Measurements from ENCODE around the gene AHCYL2. TPM values are rescaled to one million over a fixed set of nuclear protein-coding genes. Genes with fewer than 3 reads are reported as not detected.
"Not testable (repeated sequence)": the region's sequence is repeated elsewhere in the genome, so short reads cannot be mapped to it uniquely, and the experiment has no call there.

Gene AHCYL2
- polyA plus RNA-seq, 3 donors = 25.6 to 35.0 (median 26.5) TPM

- DNase-seq (ENCODE audit: extremely low read depth in 1 of 11, low read depth in 9 of 11, low spot score in 4 of 11) = no peak
Observed at GRCh38 chr7:129317450-129317849, 92.6 kb downstream of the AHCYL2 start.

DNA sequence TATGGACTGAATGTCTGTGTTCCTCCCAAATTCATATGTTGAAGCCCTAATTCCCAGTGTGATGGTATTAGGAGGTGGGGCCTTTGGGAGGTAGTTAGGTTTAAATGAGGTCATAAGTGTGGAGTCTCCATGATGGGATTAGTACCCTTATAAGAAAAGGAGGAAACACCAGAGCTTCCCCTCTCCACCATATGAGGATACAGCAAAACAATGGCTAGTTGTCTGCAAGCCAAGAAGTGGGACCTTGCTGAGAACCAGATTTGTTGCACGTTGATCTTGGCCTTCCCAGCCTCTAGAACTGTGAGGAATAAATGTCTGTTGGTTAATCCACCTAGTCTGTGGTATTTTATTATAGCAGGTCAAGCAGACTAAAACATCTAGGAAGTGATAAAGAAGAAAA, 102.2 kb downstream of the AHCYL2 start:
- no peak for DNase-seq (ENCODE audit: extremely low read depth in 1 of 11, low read depth in 9 of 11, low spot score in 4 of 11)

- no peak for DNase-seq (ENCODE audit: extremely low read depth in 1 of 11, low read depth in 9 of 11, low spot score in 4 of 11)
Observed at GRCh38 chr7:129332254-129333035, 107.6 kb downstream of the AHCYL2 start.

DNA sequence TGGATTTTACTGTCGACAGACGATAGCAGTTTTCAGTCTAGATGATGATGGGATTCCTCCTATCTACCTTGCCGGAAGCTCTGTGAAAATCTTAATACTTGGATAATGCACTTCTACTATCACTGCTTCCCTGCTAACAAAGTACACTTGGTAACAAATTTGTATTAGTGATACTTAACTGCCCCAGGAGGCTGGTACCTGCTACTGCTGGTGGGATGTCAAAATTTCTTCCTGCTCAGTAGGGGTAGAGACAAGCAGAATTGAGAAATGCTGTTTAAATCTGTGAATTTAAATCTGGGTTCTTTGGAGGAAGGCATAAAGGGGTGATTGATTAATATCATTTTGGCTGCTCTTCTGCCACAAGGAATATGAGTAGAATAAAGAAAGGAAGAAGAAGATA, 109.6 kb downstream of the AHCYL2 start:
- DNase-seq (ENCODE audit: extremely low read depth in 1 of 11, low read depth in 9 of 11, low spot score in 4 of 11) = no peak

GRCh38 chr7:129338450-129338849, 113.6 kb downstream of the AHCYL2 start:
- no peak for DNase-seq (ENCODE audit: extremely low read depth in 1 of 11, low read depth in 9 of 11, low spot score in 4 of 11)

DNA sequence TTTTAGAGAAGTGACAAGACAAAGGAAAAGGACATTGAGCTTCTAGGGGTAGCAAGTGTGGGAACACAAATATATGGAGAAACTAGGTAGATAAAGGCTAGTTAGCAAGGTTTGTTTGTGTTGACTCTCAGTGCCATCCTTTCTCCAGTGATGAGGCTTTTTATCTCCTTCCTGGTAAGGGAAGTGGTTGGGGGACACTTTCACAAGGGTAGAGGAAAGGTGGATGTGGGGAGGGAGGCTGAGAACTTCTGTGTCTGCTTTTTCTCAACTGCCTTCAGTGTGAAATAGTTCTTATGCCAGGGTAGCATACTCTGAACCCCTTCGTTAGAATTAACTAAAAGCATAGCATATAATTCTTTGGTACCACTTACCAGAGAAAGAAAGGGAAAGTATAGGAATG, 116.4 kb downstream of the AHCYL2 start:
- DNase-seq (ENCODE audit: extremely low read depth in 1 of 11, low read depth in 9 of 11, low spot score in 4 of 11) = no peak

GRCh38 chr7:129341816-129342806, 117.3 kb downstream of the AHCYL2 start:
- no peak for DNase-seq (ENCODE audit: extremely low read depth in 1 of 11, low read depth in 9 of 11, low spot score in 4 of 11)

DNA sequence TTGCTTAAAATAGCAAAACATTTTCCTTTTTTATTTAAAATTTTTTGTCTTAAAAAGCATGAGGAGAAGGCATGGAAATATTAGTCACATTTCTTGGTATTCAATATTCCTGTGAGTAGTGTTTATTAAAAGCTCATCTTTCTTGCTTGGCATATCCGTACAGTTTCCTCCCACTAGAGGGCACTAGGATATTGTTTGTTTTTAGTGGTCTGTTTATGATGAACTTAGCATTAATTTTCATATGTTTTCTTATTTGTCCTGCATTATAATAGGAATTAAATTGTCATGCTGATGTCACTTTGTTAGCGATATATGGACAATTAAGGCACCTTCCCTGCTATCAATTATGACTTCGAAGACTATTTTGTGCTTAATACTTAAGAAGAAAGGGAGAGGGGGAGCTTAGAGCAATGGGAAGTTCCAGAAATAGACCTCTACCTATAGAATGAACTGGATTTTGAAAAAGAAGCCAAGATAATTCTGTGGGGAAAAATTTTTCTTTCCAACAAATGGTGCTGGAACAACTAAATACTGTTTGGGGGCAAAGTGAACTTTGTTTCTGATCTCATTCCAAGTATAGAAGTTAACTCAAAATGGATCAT, 118.4 kb downstream of the AHCYL2 start:
- peak in 9 of 11 donors; percentile 15 to 32 (median 20) for DNase-seq (ENCODE audit: extremely low read depth in 1 of 11, low read depth in 9 of 11, low spot score in 4 of 11)

GRCh38 chr7:129347330-129347729, 122.5 kb downstream of the AHCYL2 start:
- no peak for DNase-seq (ENCODE audit: extremely low read depth in 1 of 11, low read depth in 9 of 11, low spot score in 4 of 11)

- no peak for DNase-seq (ENCODE audit: extremely low read depth in 1 of 11, low read depth in 9 of 11, low spot score in 4 of 11)
Observed at GRCh38 chr7:129348023-129348740, 123.4 kb downstream of the AHCYL2 start.

DNA sequence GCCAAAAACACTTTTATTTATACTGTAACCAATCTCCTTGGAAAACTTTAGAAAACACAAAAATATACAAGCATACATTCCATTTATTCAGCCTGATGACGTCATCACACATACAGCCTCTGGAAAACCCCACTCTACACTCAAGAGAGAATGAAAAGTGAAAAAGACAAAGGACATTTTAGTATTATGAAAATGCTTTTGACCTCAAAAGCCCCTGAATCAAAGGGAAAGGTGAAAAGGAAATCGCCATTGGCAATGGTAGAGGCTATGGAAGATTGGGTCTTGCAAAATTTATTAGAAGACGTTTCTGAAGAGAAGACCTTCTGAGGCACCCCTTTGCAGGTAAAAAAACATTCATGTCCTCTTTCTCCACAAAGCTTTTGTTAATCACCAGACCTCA, 126.5 kb downstream of the AHCYL2 start:
- no peak for DNase-seq (ENCODE audit: extremely low read depth in 1 of 11, low read depth in 9 of 11, low spot score in 4 of 11)

DNA sequence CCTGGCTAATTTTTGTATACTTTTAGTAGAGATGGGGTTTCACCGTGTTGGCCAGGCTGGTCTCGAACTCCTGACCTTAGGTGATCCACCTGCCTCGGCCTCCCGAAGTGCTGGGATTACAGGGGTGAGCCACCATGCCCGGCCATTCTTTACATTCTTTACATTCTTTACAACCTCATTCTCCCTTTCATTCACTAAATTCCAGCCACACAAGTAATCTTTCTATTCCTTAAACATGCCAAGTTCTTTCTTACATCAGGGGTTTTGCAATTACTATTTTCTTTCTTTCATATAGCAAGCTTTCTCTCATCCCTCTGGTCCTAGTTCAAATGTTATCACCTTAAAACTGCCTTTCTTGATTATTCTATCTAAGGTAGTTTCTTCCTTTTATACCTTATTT, 128.3 kb downstream of the AHCYL2 start:
- not testable (repeated sequence) for DNase-seq (ENCODE audit: extremely low read depth in 1 of 11, low read depth in 9 of 11, low spot score in 4 of 11)

DNA sequence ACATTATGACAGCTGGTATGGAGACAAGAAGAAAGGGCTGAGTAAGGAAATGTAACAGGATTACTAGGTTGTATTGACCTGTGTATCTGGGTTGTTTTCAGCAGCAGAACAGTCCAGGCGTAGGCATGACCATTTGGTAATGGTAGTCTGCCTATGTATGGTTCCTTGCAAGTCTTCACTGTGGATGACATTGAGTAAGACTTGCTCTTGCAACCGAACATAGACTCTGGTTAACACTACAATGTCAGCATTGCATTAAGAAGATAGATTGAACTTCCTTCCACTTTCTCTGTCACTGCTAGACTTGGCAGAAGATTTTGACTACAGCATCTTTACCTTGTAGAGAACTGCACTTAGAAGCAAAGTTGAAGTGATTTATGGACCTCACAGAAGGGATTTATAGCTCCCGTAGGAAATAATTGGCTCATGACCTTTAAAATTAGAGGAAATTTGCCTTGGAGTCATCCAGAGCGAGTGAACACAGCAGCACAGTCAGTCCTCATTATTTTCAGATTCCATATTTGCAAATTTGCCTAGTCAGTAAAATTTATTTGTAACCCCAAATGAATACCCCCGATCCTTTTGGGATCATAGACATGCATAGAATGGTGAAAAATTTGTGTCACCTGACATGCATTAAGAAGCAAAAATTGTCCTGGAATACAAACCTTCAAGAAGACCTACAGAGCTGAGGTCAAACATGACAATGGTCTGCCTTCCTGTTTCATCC, 129.8 kb downstream of the AHCYL2 start:
- DNase-seq (ENCODE audit: extremely low read depth in 1 of 11, low read depth in 9 of 11, low spot score in 4 of 11) = no peak

- DNase-seq (ENCODE audit: extremely low read depth in 1 of 11, low read depth in 9 of 11, low spot score in 4 of 11) = no peak
Observed at GRCh38 chr7:129356176-129356575, 131.3 kb downstream of the AHCYL2 start.

DNA sequence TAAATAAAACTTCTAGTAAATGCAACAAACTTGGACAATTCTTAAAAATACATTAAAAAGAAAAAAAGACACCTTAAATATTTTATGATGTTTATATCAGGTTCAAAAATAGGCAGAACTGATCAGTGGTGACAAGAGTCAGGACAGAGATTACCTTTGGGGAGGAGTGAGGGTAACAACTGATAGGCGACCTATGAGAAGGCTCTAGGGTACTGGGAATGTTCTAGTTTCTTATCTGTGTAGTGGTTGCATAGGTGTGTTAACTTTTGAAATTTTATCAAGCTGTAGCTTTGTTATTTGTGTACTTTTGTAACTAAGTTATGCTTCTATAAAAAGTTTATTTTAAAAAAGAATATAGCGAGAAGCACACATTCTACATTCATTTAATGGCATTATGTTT, 134.3 kb downstream of the AHCYL2 start:
- DNase-seq (ENCODE audit: extremely low read depth in 1 of 11, low read depth in 9 of 11, low spot score in 4 of 11) = no peak

- no peak for DNase-seq (ENCODE audit: extremely low read depth in 1 of 11, low read depth in 9 of 11, low spot score in 4 of 11)
Observed at GRCh38 chr7:129359638-129360037, 134.8 kb downstream of the AHCYL2 start.

DNA sequence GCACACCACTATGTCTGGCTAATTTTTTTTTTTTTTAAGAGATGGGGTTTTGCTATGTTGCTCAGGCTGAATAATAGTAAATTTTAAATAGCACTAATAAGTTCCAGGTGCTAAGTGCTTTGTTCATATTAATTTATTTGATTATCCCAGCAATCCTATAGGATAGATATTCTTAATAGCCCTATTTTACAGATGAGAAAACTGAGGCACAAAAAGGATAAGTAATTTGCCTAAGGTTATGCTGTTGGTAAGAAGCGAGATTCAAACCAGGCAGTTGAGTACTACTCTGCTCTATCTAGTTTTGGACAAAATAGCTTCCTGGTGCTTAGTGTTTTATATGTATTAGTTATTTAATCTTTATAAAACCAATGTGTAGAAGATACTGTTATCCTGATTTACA, 136.9 kb downstream of the AHCYL2 start:
- no peak for DNase-seq (ENCODE audit: extremely low read depth in 1 of 11, low read depth in 9 of 11, low spot score in 4 of 11)

DNA sequence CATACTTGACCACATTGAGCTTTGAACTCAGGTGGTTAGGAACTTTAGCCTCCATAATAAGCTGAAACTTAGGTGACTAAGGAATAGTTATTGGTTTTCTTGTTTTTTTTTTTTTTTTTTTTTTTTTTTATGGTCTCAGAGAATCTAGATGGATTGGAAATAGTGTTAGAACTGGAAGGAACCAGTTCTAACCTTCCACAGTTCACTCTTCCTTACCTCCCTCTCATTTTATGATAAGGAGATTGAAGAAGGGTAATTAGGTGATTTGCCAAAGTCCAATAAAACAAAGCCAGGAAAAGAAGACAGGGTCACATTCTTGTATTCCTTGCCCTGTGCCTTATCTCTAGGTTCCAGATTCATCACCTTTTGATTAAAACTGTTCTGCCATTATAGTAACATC, 137.7 kb downstream of the AHCYL2 start:
- DNase-seq (ENCODE audit: extremely low read depth in 1 of 11, low read depth in 9 of 11, low spot score in 4 of 11) = no peak

DNA sequence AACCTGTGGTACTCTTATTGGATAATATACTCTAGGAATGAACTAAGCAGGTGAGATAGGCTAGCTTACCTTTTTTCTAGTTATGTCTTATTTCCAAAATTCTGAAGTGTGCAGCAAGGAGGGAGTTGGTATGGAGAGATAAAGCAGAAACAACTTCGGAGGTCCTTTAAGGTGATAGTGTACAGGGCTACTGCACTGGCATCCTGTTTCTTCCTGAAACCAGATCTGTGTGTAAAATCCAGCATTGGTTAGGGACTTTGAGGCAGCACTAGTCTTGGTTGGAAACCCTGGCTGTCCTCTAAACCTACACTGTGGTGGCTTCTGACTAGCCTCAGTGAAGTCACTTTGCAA, 142.5 kb downstream of the AHCYL2 start:
- DNase-seq (ENCODE audit: extremely low read depth in 1 of 11, low read depth in 9 of 11, low spot score in 4 of 11) = no peak

All from renal cortex interstitium (tissue), 11 donors.